ENCODE results near the gene KIF5C.

KIF5C gene

DNA sequence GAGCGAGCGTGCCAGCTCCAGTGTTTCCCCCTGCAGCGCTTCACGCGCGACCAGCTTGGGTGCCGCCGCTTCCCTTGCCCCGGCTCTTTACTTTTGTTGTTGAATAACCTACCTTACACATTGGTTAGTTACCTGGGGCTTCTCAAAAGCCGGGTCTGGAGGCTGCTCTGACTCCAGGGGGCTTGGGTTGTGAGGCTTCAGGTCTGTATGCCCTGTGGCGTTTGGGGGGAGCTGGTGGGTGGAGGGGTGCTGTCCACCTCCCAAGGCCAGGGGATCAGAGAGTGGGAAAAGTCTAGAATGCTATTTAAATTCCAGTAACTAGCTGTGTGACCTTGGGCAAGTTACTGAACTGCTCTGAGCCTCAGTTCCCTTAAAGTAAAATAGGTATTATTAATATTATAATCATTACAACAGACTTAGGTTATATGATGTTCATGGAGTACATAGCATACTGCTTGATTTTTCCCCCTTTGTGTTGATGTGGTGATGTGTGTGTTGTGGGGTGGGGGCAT, 164.2 kb downstream of the KIF5C start:
- no peak for DNase-seq

DNA sequence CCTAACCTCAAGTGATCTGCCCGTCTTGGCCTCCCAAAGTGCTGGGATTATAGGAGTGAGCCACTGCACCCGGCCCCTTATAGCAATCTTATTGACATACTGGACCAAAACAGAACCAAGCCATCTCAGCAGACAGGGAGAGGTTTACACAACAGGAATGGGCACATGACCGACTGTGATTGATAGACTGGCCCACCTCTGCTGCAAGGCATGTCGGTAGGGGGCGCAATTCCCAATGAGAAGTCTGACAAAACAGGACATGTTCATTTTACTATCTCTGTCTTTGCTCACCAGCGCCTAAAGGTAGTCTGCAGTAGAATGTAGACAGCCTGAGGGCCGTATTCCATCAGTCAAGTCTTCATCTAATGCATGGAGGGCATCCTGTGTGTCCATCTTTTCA, 165.4 kb downstream of the KIF5C start:
- no peak for DNase-seq

DNA sequence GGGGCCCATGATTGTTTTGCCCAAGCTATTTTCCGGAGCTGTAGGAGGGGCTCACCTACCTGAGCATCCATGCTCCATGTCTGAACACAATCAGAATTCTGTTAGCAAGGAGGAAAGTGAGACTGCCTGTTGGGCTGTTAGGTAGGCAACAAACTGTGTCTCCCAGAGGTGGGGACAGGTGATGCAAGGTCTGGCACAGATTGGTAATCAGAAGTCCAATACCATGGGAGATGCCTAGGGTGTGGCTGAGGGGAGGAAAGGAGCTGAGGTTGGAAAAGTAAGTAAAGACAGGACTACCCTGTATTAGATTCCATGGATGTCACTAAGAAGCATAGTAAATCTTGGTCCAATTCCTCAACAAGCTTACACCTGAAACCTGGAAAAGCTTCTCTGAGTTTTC, 166.5 kb downstream of the KIF5C start:
- no peak for DNase-seq

DNA sequence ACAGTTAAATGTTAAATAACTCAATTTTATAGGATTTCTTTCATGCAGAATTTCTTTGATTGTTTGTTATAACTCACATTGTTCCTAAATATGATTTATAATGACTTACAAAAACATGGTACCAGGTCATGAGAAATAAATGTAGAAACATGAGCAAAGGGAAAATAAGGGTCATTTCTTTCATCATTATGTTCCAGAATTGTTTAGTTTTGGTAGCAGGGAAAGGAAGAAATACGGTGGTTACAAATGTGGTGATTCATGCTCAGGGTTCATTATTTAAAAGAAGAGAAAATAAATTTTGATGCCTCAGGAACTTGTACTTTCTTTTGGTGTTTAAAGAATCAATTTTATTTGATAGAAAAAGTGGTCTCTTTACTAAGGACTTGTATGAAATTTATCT, 167.9 kb downstream of the KIF5C start:
- DNase-seq: no peak

DNA sequence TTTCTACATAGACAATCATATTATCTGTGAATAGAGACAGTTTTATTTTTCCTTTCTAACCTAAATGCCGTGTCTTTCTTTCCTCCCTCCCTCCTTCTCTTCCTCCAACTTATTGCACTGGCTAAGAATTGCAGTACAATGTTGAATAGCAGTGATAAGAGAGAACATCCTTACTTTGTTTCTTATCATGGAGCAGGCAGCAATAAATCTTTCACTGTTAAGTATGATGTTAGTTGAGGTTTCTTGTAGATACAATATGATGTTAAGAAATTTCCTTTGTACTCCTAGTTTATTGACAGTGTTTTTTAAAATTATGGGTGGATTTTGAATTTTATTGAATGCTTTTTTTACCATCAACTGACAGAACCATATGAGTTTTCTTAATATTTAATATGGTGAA, 169.5 kb downstream of the KIF5C start:
- DNase-seq: no peak

DNA sequence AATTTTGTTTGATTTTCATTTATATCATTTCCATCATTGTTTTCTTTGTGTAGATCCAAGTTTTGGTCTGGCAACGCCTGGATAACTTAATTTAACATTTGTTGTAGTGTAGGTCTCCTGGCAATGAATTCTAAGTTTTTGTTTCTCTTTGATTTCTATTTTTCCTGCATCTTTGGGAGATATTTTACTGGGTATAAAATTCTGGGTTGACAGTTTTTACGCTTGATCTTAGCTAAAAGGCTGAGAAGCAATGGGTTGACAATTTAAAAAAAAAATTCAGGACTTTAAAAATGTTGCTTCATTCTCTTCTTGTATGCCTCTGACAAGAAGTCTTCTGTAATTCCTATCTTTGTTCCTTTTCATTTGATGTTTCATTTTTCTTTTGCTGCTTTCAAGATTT, 172.1 kb downstream of the KIF5C start:
- DNase-seq: no peak

DNA sequence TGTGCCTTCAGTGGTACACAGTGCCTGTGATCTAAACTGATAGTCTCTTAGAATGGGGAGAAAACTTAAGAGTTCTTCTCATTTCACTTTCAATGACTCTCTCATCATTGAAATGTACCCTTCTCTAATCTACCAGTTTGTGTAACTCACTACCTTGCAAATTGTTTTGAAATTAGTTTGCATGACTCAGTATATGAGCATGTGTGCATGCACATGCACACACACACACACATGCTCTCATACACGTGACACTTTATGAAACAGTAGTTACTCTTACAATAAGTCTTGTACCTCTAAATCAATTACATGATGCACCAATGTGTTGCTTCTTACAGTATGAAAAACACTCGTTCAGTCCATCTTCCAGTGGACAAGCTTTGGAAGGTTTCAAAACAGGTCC, 174.1 kb downstream of the KIF5C start:
- no peak for DNase-seq

DNA sequence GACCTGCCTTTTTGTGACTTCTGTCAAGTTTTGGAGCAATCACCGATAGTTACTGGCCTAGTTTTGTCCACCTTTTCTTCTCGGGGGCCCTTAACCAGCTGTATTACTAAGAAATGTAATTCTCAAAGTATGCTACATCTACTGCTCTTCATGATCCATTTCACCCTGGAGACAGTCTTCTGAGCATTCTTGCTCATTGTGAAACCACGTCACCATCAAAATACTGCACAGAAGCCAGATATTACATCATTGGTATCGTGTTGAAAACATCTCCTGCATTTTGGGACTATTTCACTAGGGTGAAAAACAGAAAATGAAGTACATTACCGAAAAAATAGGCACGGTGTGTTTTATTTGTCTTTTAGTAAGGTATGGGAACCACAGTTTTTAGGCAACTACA, 175.2 kb downstream of the KIF5C start:
- no peak for DNase-seq

DNA sequence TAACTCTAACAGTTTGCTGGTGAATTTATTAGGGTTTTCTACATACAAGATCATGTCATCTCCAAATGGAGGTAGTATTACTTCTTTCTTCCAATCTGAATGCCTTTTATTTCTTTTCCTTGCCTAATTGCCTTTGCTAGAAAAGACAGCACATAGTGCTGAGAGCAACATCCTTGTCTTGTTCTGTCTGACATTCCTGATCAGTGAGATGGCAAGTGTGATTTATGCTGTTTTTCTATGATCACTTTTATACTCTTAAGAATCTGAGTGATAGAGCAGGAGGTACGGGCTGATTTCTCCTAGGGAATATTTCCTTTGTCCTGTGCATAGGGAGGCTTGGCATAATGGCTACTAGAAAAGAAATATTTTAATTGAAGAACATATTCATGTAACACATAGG, 180.7 kb downstream of the KIF5C start:
- no peak for DNase-seq

DNA sequence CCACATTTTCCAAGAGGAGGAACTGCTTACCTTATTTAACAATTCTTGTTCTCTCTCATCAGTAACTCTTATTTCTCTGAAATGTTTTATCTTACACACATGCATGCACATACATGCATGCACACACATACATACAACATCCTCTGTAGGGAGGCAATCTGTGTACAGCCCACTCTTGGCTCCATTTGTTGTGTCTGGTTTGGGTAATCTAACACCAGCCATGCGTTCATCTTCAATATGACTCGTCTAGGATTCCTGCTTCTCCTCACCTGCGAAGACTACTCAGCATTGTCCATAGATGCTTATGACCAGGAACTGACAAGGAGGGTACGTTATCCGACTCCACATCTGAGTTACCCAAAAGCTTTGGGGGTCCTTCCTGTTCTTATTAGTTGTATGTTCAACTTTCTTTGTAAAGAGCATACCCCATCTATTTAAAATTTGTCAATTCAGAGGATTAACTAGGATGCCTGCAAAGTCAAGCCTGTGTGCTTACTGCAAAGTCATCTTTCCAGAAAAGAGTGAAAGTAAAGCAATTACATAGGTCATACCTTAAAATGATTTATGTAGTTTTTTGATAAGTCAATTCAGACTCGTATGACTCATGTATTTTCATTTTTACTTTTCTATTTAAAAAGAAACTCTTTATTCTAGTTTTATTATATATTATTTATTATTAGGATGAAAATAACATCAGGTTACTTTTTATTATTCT, 181.7 kb downstream of the KIF5C start:
- no peak for DNase-seq

DNA sequence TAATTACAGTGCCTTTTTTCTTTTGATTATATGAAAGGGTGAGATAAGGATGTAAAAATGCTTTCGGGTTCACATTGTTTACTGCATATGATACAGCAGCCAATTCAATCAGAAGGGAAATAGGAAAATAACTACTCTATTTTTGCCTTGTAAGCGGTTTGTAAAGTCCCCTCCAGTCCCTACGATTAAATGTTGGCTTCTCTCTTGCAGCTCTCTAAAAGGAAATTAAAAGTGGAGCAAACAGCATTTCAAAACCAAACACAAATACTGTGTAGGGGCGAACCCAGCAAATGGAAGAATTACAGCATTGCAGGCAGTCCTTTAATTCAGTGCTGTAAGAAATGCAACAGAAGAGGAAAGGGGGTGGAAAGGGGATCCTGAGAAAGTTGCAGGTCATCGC, 182.4 kb downstream of the KIF5C start:
- no peak for DNase-seq

DNA sequence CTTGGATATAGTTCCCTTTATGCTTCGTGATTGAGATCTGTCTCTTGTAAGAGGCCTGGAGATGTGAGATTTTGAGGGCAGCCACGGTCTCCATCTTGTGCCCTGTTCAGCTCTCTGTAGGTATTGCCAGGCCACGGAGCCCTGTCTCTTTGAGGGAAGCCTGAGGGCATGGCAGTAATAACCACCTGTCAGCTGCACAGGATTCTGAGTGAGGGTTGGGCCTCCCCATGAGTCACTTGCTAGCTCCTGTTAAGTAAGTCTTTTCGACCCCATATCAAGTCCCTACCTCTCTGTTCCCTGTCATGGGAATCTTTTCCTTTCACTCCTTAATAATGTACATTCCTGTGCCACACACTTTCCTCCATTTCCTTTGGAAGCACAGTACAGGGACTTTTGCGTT, 183.9 kb downstream of the KIF5C start:
- no peak for DNase-seq

DNA sequence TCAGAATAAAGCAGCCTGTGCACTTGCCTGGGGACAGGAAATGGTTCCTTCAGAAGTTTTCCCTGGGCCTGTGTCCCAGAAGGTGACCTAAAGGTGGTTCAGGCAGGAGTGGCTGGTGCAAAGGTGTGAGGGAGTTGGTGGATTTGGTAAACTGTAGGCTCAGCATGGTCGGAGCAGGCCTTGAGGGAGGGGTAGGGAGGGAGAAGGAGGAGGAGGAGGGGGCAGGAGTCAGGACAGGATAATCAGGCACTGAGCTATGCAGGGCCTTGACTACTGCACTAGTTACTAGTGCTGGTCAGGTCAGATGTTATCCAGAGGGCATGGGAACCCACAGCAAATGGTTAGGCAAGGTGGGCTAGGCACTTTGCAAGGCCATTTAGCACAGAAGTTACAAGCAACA, 184.8 kb downstream of the KIF5C start:
- DNase-seq: no peak

DNA sequence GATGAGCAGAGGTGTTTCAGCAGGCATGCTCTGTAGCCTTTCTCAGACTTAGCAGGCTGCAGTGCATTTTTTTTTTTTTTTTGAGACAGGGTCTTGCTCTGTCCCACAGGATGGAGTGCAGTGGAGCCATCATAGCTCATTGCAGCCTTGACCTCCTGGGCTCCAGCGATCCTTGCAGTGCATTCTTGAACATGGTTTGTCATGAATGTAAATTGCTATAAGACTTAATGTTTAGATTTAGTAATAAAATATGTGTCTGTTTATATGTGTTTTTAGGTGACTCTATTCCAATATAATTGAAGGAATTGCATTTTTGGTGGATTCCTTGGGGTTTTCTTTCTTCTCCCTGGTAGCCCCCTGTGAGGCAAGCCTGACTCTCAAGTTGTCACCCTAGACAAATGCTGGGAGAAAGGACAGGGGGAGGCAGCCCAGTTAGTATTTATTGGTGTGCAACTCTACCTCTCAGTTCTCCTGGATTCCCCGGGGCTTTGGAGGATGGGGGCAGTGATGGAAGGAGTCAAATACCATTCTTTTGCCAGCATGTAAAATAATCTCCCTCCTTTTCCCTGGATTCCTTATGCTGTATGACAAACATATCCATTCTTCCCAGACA, 186.2 kb downstream of the KIF5C start:
- no peak for DNase-seq

DNA sequence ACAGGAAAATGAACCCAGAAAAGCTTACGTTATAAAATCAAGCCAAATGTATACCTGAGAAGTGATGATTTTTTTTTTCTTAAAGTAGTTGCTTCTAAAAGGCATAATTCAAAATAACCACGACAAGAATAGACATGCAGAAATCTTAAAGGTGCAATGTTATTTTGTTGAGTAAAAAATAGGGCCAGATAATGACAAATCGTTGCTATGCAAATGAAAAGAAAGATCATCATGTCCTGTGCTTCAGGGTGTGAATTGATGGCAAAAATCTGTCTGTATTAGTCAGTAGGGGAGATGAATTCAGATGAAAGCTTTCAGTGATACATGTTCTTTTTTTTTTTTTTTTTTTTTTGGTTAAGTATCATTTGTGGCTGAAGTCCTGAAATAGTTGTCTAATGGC, 187.5 kb downstream of the KIF5C start:
- DNase-seq: no peak

DNA sequence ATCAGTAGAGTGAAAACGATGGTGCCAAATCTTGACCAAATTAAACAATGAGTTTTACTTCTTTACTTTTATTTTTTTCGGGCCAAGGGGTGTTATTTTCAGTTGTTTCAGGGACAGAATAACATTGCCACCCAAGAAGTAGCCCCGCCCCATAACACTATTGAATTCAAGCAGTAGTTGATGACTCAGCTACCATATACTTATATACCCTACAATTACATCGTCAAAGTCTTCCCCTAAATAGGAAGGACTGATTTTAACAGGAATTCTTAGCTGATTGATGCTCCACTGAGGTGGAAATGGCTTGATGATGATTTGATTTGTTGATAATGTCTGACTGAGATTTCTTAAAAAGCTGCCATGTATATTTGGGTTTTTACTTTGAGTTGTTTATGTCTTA, 188.2 kb downstream of the KIF5C start:
- no peak for DNase-seq

DNA sequence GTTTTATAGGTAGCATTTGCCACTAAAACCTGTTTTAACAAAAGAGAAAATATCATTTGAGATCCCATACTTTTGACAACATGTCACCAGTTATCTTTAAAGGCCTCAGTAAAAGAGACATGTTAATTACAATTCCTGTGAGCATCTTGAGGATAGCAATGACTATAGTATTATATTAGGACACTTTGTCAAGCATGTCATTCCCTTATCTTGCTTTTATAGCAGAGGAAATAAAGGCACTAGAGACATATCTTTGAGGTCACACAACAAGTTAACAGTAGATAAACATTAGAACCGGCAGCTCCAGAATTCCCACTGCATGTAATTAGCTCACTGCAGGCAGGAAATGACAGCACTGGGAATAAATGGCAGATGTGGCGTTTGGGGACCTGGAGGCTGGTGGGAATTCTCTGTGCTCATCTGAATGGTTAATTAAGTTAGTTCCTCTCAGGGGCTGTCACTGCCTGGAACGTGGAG, 189.4 kb downstream of the KIF5C start:
- DNase-seq: no peak

DNA sequence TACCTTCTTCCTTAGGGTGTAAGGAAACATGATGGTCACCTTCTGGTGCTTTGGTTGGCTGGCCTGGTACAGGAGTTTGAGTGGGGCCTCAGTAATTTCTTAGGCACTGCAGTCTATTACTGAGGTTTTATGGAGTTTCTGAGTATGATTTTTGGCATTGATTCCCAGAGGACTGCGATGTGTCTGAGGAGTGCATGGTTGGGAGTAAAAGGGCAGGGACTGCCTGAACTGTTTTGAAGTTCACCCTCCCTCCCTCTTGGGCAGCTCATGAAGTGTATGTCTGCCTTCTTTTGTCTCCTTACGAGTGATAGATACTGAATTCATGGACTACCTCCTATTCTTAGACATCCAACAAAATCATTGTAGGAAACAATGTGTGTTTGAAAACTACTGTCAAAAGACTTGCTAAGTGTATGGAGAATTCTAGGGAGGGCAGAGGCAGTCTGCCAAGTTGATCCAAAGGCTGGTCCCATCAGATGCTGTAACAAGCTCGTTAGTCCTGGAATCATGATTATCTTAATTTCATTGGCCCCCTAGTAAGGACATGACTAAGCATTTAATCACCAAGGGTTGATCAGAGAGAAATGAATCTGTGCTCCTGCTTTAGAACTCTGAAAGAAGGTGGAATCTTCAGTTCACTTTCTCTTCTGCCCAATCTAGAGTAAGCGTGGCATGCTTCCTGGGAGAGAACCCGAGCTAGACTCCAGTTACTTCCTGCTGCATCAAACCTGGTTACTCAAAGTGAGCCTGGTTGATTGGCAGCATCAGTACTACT, 190.0 kb downstream of the KIF5C start:
- no peak for DNase-seq

DNA sequence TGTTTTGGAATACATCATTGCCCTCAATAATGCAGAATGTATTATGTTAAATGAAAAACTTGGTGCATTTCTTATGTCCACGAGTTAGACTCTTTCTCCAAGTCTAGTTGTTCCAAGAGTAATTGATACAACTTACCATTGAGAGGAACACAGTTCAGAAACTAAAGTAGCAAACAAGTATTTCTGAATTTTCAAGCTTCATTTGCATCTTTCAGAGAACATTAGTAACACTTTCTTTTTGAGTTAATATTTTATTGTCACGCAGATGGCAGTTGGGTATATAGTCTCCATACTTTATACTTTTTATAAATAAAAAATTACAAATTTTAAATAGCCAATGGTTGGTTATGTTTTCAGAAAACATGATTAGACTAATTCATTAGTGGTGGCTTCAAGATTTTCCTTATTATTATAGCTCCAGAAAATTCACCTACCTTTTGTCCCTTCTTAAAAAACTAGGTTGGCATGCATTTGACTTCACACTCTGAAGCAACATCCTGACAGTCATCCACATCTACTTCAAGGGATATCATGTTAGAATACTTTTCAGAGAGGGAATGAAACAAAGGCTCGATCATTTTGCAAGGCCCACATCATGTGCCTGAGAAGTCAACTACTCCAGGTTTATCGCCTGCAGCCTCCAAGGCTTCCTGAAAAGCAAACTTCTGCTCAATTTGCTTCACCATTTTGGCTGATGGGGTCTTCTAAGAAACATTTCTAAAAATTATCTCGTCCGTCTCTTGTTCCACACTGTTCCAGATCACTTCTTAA, 193.4 kb downstream of the KIF5C start:
- DNase-seq: no peak

DNA sequence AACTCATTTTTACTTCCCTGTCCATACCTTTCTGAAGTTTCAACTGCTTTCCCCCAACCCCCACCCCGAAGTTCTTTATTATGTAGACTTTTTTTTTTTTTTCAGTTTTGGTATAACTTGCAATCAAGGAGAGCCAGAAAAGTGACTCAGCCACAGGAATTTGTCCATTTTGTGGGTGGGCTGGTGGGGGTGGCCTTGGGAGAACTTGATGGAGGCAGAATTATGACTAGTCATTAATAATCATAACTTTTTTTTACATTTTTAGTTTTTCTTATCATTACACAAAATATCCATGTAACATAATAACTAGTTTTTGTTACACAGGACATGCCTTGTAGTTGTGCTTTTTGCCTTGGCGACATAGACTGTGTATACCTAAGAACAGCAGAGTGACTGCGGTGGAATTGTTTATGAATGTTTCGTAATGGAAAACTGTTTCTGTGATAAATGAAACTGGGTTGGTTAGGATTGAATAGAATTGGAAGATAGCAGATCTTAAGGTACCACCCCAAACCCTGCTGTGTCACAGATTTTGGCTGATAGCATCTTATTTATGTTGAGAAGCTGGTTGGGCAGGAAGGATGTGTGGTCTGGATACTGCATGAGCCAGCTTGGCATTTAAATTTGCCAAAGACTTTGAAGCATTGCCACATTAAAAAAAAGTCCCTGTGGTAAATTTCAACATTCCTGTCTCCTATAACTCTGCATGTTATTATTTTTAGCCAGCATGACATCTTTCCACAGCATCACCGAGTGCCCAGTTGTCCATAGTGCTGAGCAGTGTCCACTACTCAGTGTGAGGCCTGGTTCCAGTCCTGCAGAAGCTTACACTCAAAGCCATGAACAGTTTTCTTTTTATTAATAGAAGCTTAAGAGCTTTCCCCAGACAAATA, 194.2 kb downstream of the KIF5C start:
- no peak for DNase-seq
